Stimulated activated naive CD8-positive, alpha-beta T cell treated with anti-CD3 and anti-CD28 coated beads, Interleukin-15, Interleukin-2, amounts not matched to agents 100 ng/mL and 50 ng/mL, for 24 hours (primary cell): ENCODE results near the gene TTC9B.

Experiments
- H3K27ac Mint-ChIP-seq: one replicate; pipeline ENCODE4 v1.8.0; 2021; ENCODE audit warnings: mild to moderate bottlenecking, mixed read lengths
- H3K27me3 Mint-ChIP-seq: one replicate; pipeline ENCODE4 v1.8.0; 2021; ENCODE audit warnings: mixed read lengths
- H3K36me3 Mint-ChIP-seq: one replicate; pipeline ENCODE4 v1.8.0; 2021; ENCODE audit warnings: low read depth, mixed read lengths
- H3K4me1 Mint-ChIP-seq: one replicate; pipeline ENCODE4 v1.8.0; 2021; ENCODE audit warnings: low read depth, mixed read lengths
- H3K4me3 Mint-ChIP-seq: one replicate; pipeline ENCODE4 v1.8.0; 2021; ENCODE audit warnings: mild to moderate bottlenecking, mixed read lengths
- H3K9me3 Mint-ChIP-seq: one replicate; pipeline ENCODE4 v1.8.0; 2021; ENCODE audit warnings: mixed read lengths

The TTC9B gene

GRCh38 chr19:40217934-40218890, at the start of gene TTC9B:
Gene TTC9B, minus strand, starts transcription at chr19:40218384. Its CDS starts 3 bp downstream, at chr19:40218381.
- peaks cover 24% of the 10 kb centered on the region for H3K4me1 Mint-ChIP-seq
- H3K36me3 Mint-ChIP-seq: peaks cover 4% of the 10 kb centered on the region
- H3K9me3 Mint-ChIP-seq: peaks cover 4% of the 10 kb centered on the region
- no peak within 1 kb of the TSS for H3K4me3 Mint-ChIP-seq
- H3K27ac Mint-ChIP-seq: no peak within 1 kb of the TSS
- H3K27me3 Mint-ChIP-seq: peaks cover 39% of the 10 kb centered on the region

- peak overlapping the region; percentile 63 for H3K27ac Mint-ChIP-seq
- H3K4me3 Mint-ChIP-seq: no peak overlapping the region
- H3K4me1 Mint-ChIP-seq: peaks cover 32% of the 10 kb centered on the region
- H3K36me3 Mint-ChIP-seq: peaks cover 30% of the 10 kb centered on the region
- no peaks in the 10 kb centered on the region for H3K9me3 Mint-ChIP-seq
- H3K27me3 Mint-ChIP-seq: no peaks in the 10 kb centered on the region
Observed at GRCh38 chr19:40267601-40267997, 49.4 kb upstream of the TTC9B start.

GRCh38 chr19:40266912-40267600, 48.9 kb upstream of the TTC9B start:
- Mint-ChIP-seq H3K27me3 (no peaks in the 10 kb centered on the region), H3K4me1 (peaks cover 28% of the 10 kb centered on the region), H3K4me3 (no peak overlapping the region), H3K9me3 (no peaks in the 10 kb centered on the region), H3K36me3 (peaks cover 32% of the 10 kb centered on the region), H3K27ac (no peak overlapping the region)

- H3K27ac Mint-ChIP-seq: no peak overlapping the region
- H3K4me3 Mint-ChIP-seq: no peak overlapping the region
- no peaks in the 10 kb centered on the region for H3K9me3 Mint-ChIP-seq
- H3K27me3 Mint-ChIP-seq: no peaks in the 10 kb centered on the region
- H3K36me3 Mint-ChIP-seq: peaks cover 40% of the 10 kb centered on the region
- peaks cover 33% of the 10 kb centered on the region for H3K4me1 Mint-ChIP-seq
Observed at GRCh38 chr19:40266119-40266518, 47.9 kb upstream of the TTC9B start.

GRCh38 chr19:40265763-40266099, 47.5 kb upstream of the TTC9B start:
- Mint-ChIP-seq H3K27me3 (no peaks in the 10 kb centered on the region), H3K27ac (no peak overlapping the region), H3K4me3 (no peak overlapping the region), H3K36me3 (peaks cover 40% of the 10 kb centered on the region), H3K4me1 (peaks cover 35% of the 10 kb centered on the region), H3K9me3 (no peaks in the 10 kb centered on the region)

GRCh38 chr19:40265055-40265762, 47.0 kb upstream of the TTC9B start:
- H3K36me3 Mint-ChIP-seq: peaks cover 40% of the 10 kb centered on the region
- no peaks in the 10 kb centered on the region for H3K9me3 Mint-ChIP-seq
- H3K27me3 Mint-ChIP-seq: no peaks in the 10 kb centered on the region
- no peak overlapping the region for H3K27ac Mint-ChIP-seq
- H3K4me3 Mint-ChIP-seq: no peak overlapping the region
- H3K4me1 Mint-ChIP-seq: peaks cover 37% of the 10 kb centered on the region

- Mint-ChIP-seq H3K4me1 (peaks cover 35% of the 10 kb centered on the region), H3K4me3 (no peak overlapping the region), H3K9me3 (no peaks in the 10 kb centered on the region), H3K27me3 (no peaks in the 10 kb centered on the region), H3K27ac (no peak overlapping the region), H3K36me3 (peaks cover 40% of the 10 kb centered on the region)
Observed at GRCh38 chr19:40264314-40265054, 46.3 kb upstream of the TTC9B start.

GRCh38 chr19:40263440-40264313, 45.5 kb upstream of the TTC9B start:
- H3K4me3 Mint-ChIP-seq: no peak overlapping the region
- H3K27me3 Mint-ChIP-seq: no peaks in the 10 kb centered on the region
- no peak overlapping the region for H3K27ac Mint-ChIP-seq
- H3K4me1 Mint-ChIP-seq: peaks cover 34% of the 10 kb centered on the region
- peaks cover 40% of the 10 kb centered on the region for H3K36me3 Mint-ChIP-seq
- H3K9me3 Mint-ChIP-seq: no peaks in the 10 kb centered on the region

GRCh38 chr19:40262422-40262821, 44.2 kb upstream of the TTC9B start:
- Mint-ChIP-seq H3K27me3 (no peaks in the 10 kb centered on the region), H3K9me3 (no peaks in the 10 kb centered on the region), H3K27ac (no peak overlapping the region), H3K4me1 (peaks cover 31% of the 10 kb centered on the region), H3K36me3 (peaks cover 35% of the 10 kb centered on the region), H3K4me3 (no peak overlapping the region)

- Mint-ChIP-seq H3K27me3 (no peaks in the 10 kb centered on the region), H3K4me1 (peaks cover 31% of the 10 kb centered on the region), H3K36me3 (peaks cover 33% of the 10 kb centered on the region), H3K27ac (no peak overlapping the region), H3K9me3 (no peaks in the 10 kb centered on the region), H3K4me3 (no peak overlapping the region)
Observed at GRCh38 chr19:40261631-40262030, 43.4 kb upstream of the TTC9B start.

GRCh38 chr19:40257096-40257517, 38.9 kb upstream of the TTC9B start:
- peaks cover 40% of the 10 kb centered on the region for H3K36me3 Mint-ChIP-seq
- H3K4me1 Mint-ChIP-seq: peaks cover 32% of the 10 kb centered on the region
- no peak overlapping the region for H3K27ac Mint-ChIP-seq
- H3K27me3 Mint-ChIP-seq: no peaks in the 10 kb centered on the region
- H3K9me3 Mint-ChIP-seq: no peaks in the 10 kb centered on the region
- no peak overlapping the region for H3K4me3 Mint-ChIP-seq

- Mint-ChIP-seq H3K4me3 (no peak overlapping the region), H3K9me3 (no peaks in the 10 kb centered on the region), H3K27me3 (no peaks in the 10 kb centered on the region), H3K36me3 (peaks cover 38% of the 10 kb centered on the region), H3K27ac (peak overlapping the region; percentile 36), H3K4me1 (peaks cover 30% of the 10 kb centered on the region)
Observed at GRCh38 chr19:40256512-40256911, 38.3 kb upstream of the TTC9B start.

- peak overlapping the region; percentile 36 for H3K27ac Mint-ChIP-seq
- no peaks in the 10 kb centered on the region for H3K9me3 Mint-ChIP-seq
- peaks cover 36% of the 10 kb centered on the region for H3K36me3 Mint-ChIP-seq
- H3K27me3 Mint-ChIP-seq: no peaks in the 10 kb centered on the region
- peaks cover 25% of the 10 kb centered on the region for H3K4me1 Mint-ChIP-seq
- no peak overlapping the region for H3K4me3 Mint-ChIP-seq
Observed at GRCh38 chr19:40255619-40256166, 37.5 kb upstream of the TTC9B start.
